ENCODE results near the gene KPTN. TPM values are rescaled to one million over a fixed set of nuclear protein-coding genes. Genes with fewer than 3 reads are reported as not detected.

The KPTN gene
- total RNA-seq, 1 donor from 2014 or later: 7.3 TPM

DNA sequence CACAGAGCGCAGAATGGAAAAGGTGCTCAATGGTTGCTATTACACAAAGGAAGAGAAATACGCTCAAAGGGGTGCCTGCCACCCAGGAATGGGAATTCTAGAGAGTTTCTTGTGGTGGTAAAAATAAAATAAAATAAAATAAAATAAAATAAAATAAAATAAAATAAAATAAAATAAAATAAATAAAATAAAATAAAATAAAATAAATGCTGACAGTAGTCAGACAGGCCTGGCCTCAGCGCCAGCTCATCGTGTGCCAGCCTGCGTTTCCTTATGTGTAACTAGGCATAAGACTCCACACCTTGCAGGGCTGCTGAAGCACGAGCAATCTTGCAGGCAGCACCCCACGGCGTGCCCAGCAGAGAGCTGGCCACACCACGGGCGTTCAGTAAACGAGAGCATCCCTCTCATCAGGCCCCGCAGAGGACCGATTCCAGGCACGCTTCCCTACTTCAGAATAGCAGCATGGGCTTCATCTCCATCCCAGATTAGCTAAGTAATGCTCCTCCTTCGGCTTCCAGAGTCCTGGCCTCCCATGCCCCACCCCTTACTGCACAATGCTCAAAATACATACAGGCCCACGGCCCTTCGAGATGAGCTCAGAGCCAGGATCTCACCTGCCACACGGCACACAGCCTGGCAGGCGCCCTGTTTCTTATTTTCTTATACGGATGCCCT lies 25.3 kb upstream of the KPTN start:
- FAIRE-seq (no peak), DNase-seq (ENCODE audit: low spot score in 2 of 2) (no peak)

DNA sequence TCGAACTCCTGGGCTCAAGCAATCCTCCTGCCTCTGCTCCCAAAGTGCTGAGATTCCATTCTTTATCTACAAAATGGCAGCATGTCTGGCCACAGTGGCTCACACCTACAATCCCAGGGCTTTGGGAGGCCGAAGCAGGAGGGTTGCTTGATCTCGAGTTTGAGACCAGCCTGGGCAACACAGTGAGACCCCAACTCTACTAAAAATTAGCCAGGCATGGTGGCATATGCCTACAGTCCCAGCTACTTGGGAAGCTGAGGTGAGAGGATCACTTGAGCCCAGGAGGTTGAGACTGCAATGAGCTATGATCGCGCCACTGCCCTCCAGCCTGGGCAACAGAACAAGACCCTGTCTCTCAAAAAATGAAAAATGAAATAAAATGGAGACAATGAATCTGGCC lies 24.7 kb upstream of the KPTN start:
- FAIRE-seq (no peak), DNase-seq (ENCODE audit: low spot score in 2 of 2) (no peak)

DNA sequence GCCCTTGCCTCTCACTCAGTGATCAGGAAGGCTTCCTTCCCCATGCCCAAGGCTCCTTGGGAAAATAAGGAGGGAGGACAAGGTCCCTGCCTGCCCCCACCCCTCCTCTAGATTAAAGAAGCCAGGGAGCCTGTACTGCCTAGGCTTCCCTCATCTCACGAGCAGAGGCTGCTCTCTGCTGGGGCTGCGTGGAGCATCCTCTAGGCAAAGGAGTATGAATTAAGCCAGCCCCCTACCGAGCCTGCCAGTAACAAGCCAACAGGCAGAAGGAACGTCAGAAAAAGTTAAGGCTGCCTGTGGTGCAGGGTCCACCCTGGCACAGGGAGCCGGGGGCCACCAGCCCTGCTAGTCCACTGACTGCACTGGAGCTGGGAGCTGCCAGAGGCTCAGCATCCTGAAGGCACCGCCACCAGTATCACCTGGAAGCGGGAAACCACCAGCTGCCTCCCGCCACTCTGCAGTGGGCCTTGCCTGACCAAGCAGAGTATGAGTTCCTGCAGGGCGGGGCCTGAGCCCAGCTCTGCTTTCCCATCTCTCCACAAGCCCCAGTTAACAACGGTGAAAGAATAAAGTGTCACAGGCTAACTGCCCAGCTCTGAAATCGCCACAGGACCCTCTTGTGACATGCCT lies 24.0 kb upstream of the KPTN start:
- DNase-seq (ENCODE audit: low spot score in 2 of 2): no peak
- no peak for FAIRE-seq

DNA sequence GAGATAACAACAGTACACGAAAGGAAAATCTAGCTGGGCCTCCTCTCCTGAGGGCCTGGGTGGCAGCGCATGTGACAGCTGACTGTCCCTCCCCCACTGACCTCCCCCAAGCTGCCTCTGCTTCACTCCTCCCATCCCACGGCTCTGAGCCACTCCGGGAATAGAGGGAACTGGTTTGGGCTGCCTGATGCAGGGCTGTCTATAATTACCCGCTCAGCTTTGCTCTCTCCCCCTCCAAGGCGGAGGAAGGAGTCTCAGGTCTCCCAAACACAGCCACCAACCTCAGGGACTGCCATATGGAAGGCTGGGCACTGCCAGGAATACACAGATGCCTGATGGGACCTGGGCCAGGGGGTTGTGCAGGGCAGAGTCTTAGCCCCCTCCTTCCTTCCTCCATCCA lies 23.0 kb upstream of the KPTN start:
- FAIRE-seq: no peak
- no peak for DNase-seq (ENCODE audit: low spot score in 2 of 2)

DNA sequence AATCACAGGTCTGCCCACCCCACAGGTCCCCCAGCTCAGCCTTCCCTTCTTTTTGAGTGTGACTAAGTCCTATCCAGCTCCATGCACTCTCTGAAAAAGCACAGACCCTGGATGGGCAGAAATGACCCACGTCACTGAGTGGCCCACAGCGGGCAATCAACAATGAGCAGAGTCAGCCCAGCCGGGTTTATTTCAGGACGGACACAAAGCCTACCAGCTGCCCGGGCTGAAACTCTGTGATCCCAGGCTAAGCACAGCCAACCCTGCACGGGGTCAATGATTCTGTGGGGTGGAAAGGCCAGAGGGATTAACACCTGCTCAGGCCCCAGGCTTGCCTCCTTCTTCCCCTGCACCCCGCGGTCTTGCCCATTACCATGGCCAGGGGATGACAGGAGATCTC lies 22.4 kb upstream of the KPTN start:
- FAIRE-seq: no peak
- no peak for DNase-seq (ENCODE audit: low spot score in 2 of 2)

DNA sequence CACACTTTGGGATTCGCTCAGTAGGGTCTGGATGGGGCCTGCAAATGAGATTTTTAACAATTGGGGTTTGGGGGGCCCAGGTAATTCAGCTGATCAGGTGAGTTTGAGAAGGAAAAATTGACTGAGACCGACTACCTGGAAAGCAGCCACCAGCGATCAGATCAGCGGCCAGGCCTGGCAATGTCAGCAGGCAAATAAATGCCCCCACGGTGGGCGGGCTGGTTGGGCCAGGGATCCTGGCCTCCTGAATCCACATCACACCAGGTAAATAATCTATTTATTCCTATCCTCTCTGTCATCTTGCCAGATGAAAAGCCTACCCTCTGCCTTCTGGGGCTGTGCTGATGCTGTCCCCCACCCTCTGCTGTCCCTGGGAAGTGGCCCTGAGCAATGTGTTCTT lies 21.5 kb upstream of the KPTN start:
- no peak for FAIRE-seq
- DNase-seq (ENCODE audit: low spot score in 2 of 2): no peak

DNA sequence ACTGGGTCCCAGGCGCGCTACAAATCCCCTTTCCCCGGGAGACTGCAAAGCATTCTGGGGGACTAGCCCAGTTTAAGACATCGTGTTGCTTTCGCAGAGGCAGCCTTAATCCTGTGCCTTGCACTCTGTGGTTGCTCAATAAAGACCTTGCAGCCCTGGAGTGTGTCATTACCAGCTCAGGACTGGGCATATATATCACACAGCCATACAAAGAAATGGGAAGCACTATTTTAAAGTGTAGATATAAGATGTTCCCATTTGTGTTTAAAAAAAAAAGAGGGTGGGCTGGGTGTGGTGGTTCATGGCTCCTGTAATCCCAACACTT lies 19.8 kb upstream of the KPTN start:
- DNase-seq (ENCODE audit: low spot score in 2 of 2): no peak
- no peak for FAIRE-seq

DNA sequence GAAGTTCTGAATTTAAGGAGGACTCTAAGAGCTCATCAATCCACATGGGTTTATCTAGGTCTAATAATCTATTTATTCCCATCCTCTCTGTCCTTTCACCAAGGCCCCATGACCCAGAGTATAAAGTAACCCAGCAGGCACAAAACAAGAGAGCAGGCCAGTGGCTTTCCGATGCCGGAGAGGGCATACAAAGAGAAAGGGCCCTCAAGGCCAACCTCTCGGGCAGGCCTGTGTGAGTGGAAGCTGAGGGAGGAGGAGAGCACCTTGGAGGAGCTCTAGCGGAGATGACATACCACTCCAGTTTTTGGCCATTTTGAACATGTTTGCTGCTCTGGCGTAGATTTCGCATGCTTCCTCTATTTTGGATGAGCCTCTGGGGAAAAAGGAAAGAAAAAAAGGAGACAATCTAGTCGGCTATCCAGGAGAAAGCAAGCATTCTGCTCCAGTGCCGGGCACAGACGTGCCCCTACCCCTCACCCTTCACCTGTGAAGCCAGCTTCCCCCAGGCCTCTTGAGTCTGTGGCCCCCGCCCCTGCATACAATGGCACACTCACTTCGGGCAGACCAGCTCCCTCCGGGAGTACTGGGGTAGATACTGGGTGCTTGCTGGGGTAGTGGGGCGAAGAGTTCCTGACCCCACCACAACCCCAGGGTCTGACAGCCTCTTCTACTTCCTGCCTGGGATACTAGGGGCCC lies 19.3 kb upstream of the KPTN start:
- no peak for FAIRE-seq
- no peak for DNase-seq (ENCODE audit: low spot score in 2 of 2)

DNA sequence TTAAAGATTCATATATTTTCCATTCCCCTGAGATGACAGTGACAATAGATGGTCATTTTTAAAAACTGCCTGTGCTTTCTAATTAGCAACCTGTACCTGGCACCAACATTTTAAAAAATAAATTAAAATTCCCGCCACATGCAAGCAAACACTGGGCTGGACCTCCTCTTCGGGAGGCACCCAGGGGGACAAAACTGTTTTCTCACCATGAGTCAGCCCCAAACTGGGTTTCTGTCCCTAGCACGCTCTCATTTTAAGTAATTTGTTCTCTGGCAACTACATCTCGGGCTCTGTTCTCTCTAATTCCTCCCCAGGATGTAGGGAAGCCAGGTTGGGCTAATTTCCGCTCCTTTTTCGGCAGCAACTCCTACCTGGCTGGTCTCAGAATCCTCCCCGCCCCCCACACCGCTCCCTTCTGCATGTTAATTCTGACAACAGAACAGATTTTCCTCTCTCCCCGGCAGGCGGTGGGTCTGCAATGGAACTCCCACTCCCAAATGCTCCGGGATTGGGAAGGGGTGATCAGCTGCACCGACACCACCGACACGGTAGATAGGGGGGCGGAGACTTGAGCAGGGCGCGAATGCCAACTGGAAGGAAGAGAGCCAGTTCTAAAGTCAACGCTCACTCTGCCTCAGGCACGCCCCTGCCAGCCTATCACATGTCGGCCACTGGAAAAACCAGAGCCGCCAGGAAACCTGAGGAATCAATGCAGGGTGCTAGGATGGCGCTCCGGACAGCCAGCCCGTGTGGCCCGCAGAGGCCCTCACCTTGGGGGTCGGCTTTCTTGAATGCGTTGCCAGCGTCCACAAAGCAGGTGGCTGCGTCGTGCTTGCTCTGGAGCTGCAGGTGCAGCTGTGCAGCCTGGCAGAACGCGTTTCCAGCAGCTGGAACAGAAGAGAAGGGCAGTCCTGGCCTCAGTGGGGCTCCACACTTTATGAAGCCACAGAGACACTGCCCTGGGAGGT lies 16.1 kb upstream of the KPTN start:
- FAIRE-seq (no peak), DNase-seq (ENCODE audit: low spot score in 2 of 2) (no peak)

DNA sequence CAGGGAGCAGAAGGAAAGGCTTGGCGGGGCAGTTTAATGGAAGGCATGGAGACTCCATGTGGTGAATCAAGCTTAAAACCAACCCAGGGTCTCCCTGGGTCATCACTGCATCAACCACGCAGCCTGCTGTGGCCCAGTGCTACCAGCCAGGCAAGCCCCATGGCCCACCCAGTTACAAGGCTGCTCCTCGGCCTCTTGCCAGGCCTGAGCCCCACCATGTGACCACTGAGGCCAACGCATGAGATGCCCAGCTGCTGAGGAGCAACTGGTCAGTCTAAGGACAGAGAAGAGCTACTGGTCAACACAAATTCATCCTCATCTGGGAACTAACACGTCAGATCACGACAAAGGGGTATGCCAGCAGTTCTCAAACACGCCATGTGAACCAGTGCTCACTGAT lies 15.4 kb upstream of the KPTN start:
- FAIRE-seq (no peak), DNase-seq (ENCODE audit: low spot score in 2 of 2) (no peak)

DNA sequence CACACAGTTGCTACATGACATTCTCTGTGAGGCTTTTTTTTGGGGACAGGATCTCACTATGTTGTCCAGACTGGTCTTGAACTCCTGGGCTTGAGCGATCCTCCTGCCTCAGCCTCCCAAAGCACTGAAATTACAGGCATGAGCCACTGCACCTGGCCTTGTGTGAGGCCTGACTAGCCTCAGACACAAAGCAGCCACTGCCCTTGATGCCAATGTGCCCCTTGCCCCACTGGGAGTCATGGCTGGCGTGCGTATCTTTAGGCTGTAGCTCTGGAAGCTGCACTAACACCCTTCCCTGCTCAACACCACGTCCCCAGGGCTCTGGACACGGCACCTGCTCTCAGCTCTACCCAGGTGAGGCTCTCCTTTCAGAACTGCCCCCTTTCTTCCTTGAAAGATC lies 14.5 kb upstream of the KPTN start:
- DNase-seq (ENCODE audit: low spot score in 2 of 2) (no peak), FAIRE-seq (no peak)

DNA sequence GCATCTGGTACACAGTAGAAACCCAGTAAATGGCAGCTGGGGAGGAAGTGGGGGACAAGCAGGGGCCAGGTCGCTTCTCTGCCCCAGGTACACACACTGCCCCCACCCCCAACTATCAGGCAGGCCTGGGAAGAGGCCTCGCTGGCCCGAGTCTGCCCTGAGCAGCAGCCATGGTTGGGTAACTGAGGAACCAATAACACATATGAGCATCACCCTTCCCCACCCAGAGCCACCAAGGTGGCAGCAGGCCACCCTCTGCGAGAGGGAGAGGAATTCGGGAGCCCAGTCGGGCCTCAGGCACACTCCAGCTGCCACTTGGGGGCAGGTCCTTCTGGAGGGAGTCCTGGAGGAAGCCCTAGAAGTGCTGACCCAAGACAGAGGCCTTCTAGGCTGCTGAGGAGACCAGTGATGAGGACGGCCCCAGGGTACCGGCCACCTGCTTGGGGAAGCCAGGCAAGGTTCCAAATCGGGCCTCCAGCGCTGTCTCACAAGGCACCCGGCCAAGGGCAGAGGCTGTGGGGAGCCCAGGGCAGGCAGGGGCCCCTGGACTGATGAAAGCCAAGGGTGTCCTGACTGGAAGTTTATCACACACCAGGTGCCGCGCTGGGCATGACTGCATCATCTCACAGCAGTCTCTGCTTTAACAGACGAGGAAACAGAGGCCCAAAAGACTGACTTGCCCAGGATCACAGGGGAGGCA lies 14.0 kb upstream of the KPTN start:
- no peak for FAIRE-seq

DNA sequence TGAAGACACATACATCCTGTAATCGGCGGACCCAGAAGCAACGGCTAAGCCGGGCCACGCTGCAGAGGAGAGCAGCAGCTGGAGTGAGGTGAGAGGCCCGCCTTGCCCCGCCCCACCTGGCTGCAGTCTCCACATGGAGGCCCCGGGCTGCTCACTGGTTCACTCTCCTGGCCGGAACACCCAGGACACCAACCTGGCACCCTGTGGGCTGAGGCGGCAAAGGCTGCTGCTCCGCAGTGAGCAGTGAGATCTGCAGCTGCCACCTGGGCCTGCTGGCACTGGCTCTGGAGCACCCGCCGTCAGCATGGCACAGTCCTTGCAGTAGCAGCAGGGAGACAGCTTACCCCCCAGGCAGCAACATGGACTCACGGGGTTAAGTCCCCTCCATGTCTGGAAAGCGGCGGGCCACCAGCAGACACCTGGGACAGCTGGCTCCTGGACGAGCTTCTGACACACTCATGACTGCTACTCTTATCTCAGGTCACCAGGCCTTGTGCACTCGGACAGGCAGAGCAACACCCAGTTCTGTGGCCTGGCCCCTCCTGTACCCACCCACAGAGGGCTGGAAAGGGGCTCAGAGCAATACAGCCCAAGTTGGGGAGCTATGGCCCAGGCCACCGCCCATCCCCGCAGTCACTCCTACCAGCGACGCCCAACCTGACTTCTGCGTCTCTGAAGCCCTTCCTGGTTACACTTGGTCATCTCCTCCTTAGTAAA lies 13.2 kb upstream of the KPTN start:
- no peak for DNase-seq (ENCODE audit: low spot score in 2 of 2)
- FAIRE-seq: no peak

More for the DNA sequence above, 14.0 kb upstream of the KPTN start:
- DNase-seq (ENCODE audit: low spot score in 2 of 2): no peak

DNA sequence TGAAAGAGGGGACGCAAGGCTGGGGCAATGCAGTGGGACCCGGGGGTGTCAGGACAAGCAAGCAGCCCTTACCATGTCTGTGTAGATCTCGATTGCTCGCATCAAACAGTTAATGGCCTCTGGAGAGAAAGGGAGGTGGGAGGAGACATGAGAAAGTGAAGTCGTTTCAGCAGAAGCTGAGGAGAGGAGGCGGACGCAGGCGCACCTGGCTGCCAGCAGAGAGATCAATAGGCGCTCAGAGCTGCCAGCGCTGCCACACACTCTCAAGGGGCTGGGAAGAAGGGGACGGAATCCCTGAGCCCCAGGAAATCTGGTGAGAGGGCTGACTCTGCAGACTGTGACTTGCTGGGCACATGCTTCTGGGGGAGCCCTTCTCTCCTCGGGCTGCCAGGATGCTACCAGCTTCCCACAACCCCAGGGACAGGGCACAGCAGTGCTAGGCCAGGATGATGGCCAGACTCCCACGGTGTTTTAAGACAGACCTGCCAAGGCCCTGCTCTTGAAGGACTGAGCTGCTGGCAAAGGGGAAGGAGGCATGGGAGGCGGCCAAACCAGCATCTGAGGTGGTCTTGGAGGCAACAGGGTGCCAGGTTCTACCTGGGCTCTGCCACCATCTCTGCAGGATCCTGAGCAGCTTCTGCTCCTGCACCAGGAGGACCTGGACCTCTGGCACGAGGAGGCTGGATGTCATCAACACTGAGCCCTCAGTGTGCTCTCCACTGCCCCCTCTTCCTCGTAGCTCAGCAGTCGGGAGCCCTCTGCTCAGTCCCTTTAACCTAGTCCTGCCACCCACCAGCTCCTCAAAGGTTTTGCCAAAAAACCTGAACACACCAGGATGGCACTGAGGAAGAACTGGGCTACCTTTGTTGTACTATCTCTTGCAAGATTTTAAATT lies 11.7 kb upstream of the KPTN start:
- DNase-seq (ENCODE audit: low spot score in 2 of 2) (no peak), FAIRE-seq (no peak)

DNA sequence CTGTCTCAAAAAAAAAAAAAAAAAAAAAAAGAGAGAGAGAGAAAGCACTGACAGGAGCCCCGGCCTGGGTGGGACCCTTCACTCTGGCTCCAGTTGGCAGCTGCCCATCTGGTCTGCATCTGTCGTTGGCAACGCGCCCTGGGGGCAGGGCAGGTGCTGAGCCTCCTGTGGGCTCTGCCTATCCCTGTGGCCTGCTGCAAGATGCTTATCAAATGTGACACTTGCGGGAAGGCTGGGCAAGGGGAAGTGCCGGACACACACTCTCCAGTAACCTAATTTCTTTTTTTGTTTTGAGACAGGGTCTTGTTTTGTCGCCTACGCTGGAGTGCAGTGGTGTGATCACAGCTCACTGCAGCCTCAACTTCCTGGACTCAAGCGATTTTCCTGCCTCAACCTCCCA lies 10.7 kb upstream of the KPTN start:
- FAIRE-seq: no peak

DNA sequence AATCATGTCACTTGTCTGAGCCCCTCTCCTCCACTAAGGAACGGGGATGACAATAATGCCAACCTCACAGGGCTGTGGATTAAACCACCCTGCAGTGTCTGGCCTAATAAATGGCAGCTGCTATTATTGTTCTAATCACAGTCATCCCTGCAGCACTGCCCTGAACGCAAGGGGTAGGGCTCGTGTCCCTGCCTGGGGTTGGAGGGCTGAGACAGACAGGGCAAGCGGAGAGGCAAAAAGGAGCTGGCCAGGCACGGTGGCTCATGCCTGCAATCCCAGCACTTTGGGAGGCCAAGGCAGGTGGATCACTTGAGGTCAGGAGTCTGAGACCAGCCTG lies 10.2 kb upstream of the KPTN start:
- no peak for FAIRE-seq
- DNase-seq (ENCODE audit: low spot score in 2 of 2): no peak

More for the DNA sequence above, 10.7 kb upstream of the KPTN start:
- no peak for DNase-seq (ENCODE audit: low spot score in 2 of 2)

DNA sequence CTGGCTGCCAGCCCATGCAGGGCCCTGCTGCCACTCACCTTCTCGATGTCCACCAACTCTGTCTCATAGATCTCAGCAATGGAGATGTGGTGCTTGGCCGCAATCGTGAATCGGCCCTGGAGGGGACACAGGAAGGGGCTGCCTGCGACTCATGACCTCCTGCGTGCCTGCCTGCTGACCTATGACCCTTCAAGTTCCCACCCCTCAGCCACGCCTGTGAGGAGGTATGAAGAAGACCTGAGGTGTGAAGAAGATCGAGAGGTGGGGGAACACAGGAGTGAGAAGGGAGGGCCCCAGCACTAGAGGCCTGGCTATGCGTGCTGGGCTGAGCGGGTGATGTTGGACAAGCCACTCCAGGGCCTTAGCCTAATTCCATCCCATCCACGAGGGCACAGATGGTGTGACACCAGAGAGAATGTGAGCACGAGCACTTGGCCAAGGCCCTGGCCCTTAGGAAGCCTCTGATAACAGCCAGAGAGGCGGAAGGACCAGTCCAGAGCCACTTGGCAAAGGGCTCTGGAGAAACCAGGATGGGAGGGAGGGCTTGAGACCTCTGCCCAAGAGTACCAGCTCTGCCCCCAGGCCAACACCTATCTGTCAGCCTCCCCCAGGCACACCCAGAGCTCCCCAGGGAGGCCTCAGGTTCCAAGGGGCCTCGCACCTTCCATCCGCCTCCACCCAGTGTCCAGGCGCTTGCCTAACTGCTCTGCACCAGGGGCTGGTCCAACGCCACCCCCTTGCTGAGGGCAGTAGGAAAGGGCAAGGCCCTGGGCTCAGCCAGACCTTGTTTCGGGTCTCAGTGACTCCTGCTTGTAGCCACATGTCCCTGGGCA lies 9.6 kb upstream of the KPTN start:
- FAIRE-seq: no peak

More for the DNA sequence above, 9.6 kb upstream of the KPTN start:
- no peak for DNase-seq (ENCODE audit: low spot score in 2 of 2)
